GM04504 (cell line): Measurements from ENCODE around the gene SIT1.

Experiments used
- DNase-seq: peaks from one replicate; pipeline ENCODE4 v3.0.0-alpha.2; 2012; ENCODE audit warnings: low read depth

SIT1 gene

GRCh38 chr9:35682520-35683315 lies 32.0 kb upstream of the SIT1 start:
- DNase-seq = no peak

GRCh38 chr9:35682051-35682450 lies 31.3 kb upstream of the SIT1 start:
- no peak for DNase-seq

GRCh38 chr9:35681341-35682002 lies 30.7 kb upstream of the SIT1 start:
- no peak for DNase-seq

GRCh38 chr9:35680331-35681105 lies 29.8 kb upstream of the SIT1 start:
- DNase-seq = no peak

- no peak for DNase-seq
Observed at GRCh38 chr9:35679766-35680330, 29.1 kb upstream of the SIT1 start.

GRCh38 chr9:35679091-35679490 lies 28.4 kb upstream of the SIT1 start:
- no peak for DNase-seq

GRCh38 chr9:35675732-35676392 lies 25.1 kb upstream of the SIT1 start:
- no peak for DNase-seq

GRCh38 chr9:35675204-35675603 lies 24.5 kb upstream of the SIT1 start:
- DNase-seq = no peak

GRCh38 chr9:35674025-35674361 lies 23.3 kb upstream of the SIT1 start:
- no peak for DNase-seq

- no peak for DNase-seq
Observed at GRCh38 chr9:35673132-35674024, 22.6 kb upstream of the SIT1 start, which contains the start of gene CA9. CA9 (plus strand) TSS chr9:35673928; CDS start chr9:35673960, 32 bp downstream.

GRCh38 chr9:35669331-35670145 lies 18.8 kb upstream of the SIT1 start:
- DNase-seq = no peak

- no peak for DNase-seq
Observed at GRCh38 chr9:35667939-35668338, 17.2 kb upstream of the SIT1 start.

- DNase-seq = no peak
Observed at GRCh38 chr9:35666549-35666948, 15.8 kb upstream of the SIT1 start.

GRCh38 chr9:35666045-35666444 lies 15.3 kb upstream of the SIT1 start:
- no peak for DNase-seq

- DNase-seq = no peak
Observed at GRCh38 chr9:35665471-35665818, 14.7 kb upstream of the SIT1 start.

- no peak for DNase-seq
Observed at GRCh38 chr9:35664531-35665470, 14.1 kb upstream of the SIT1 start, which contains the start of gene ARHGEF39. ARHGEF39 (minus strand) TSS chr9:35665195; CDS start chr9:35665169, 26 bp downstream.

GRCh38 chr9:35662437-35662836 lies 11.7 kb upstream of the SIT1 start:
- DNase-seq = no peak

- no peak for DNase-seq
Observed at GRCh38 chr9:35661756-35662350, 11.1 kb upstream of the SIT1 start.
